ENCODE results near the gene RAB7A.
"Not testable (repeated sequence)": the region's sequence is repeated elsewhere in the genome, so short reads cannot be mapped to it uniquely, and the experiment has no call there.

RAB7A gene

GRCh38 chr3:128823631-128824030 lies 97.6 kb downstream of the RAB7A start:
- DNase-seq, result no peak

- no peak for DNase-seq
Measured at GRCh38 chr3:128824132-128824850, 98.3 kb downstream of the RAB7A start.

GRCh38 chr3:128825117-128825725 lies 99.2 kb downstream of the RAB7A start:
- DNase-seq, result no peak

GRCh38 chr3:128829087-128829486 lies 103.1 kb downstream of the RAB7A start:
- DNase-seq, result not testable (repeated sequence)

GRCh38 chr3:128829925-128830625 lies 104.1 kb downstream of the RAB7A start:
- DNase-seq, result not testable (repeated sequence)

- DNase-seq, result not testable (repeated sequence)
Measured at GRCh38 chr3:128830762-128831161, 104.8 kb downstream of the RAB7A start.

GRCh38 chr3:128832979-128833378 lies 107.0 kb downstream of the RAB7A start:
- not testable (repeated sequence) for DNase-seq

GRCh38 chr3:128835096-128835495 lies 109.1 kb downstream of the RAB7A start:
- no peak for DNase-seq

GRCh38 chr3:128841926-128842920 lies 116.2 kb downstream of the RAB7A start:
- no peak for DNase-seq

GRCh38 chr3:128844502-128844901 lies 118.5 kb downstream of the RAB7A start:
- DNase-seq, result no peak

GRCh38 chr3:128845119-128845777 lies 119.3 kb downstream of the RAB7A start:
- DNase-seq, result no peak

- peak; percentile 63 for DNase-seq
Measured at GRCh38 chr3:128845778-128846485, 119.9 kb downstream of the RAB7A start.

- no peak for DNase-seq
Measured at GRCh38 chr3:128846486-128846891, 120.5 kb downstream of the RAB7A start.

- no peak for DNase-seq
Measured at GRCh38 chr3:128847666-128848370, 121.8 kb downstream of the RAB7A start.

GRCh38 chr3:128848936-128849335 lies 123.0 kb downstream of the RAB7A start:
- DNase-seq, result no peak

GRCh38 chr3:128849911-128850455 lies 124.0 kb downstream of the RAB7A start:
- DNase-seq, result no peak

- DNase-seq, result no peak
Measured at GRCh38 chr3:128850544-128850943, 124.6 kb downstream of the RAB7A start.

- DNase-seq, result no peak
Measured at GRCh38 chr3:128851601-128852000, 125.6 kb downstream of the RAB7A start.

GRCh38 chr3:128853826-128854225 lies 127.8 kb downstream of the RAB7A start:
- no peak for DNase-seq

GRCh38 chr3:128854475-128854874 lies 128.5 kb downstream of the RAB7A start:
- no peak for DNase-seq
